T-cell (primary cell): ENCODE results near the gene PSEN2. TPM values are rescaled to one million over a fixed set of nuclear protein-coding genes. Genes with fewer than 3 reads are reported as not detected.
"Not testable (repeated sequence)": the region's sequence is repeated elsewhere in the genome, so short reads cannot be mapped to it uniquely, and the experiment has no call there.

ENCODE experiments used
- ATAC-seq, 4 experiments: fragments of 200-7000 bp in 3 of 4; fragments of 150-1000 bp in 1 of 4; cut with Tn5 transposase; replicated peaks in 1 of 4; 1 replicate in 3 of 4; 2 replicates in 1 of 4; pipeline ENCODE4 v1.10.0; 2021; ENCODE audit warnings: moderate library complexity in 3 of 4, mild to moderate bottlenecking in 2 of 4, moderate number of reproducible peaks in 1 of 4
- CTCF ChIA-PET, 2 donors: fragments of 300-600 bp; sonication (Branson Sonifier 250); formaldehyde crosslinking; loops; one replicate each; lab custom pipeline; 2022; ENCODE audit warnings: antibody characterized with exemption in 2 of 2; lab: Charles Lee
- POLR2A ChIA-PET, 2 donors: fragments of 300-600 bp; sonication (Branson Sonifier 250); formaldehyde crosslinking; loops; one replicate each; lab custom pipeline; 2022; ENCODE audit warnings: antibody characterized with exemption in 2 of 2; lab: Charles Lee
- DNase-seq, 35 experiments: peaks; one replicate each; pipeline versions ENCODE4 v3.0.0 to v3.0.0-alpha.2; 2013 to 2023
- H3K27ac ChIP-seq: one replicate; pipeline ENCODE4 v1.5.1; 2013; ENCODE audit warnings: low read length
- H3K27me3 ChIP-seq, 2 experiments: replicated peaks in 1 of 2; 1 replicate in 1 of 2; 2 replicates in 1 of 2; pipeline versions ENCODE4 v1.6.1 to v1.7.0; 2013; ENCODE audit warnings: low read length in 1 of 2, mixed read lengths in 1 of 2; ENCODE audit not compliant: control insufficient read depth in 2 of 2, insufficient read depth in 2 of 2; ENCODE audit errors: extremely low read depth in 1 of 2
- H3K36me3 ChIP-seq, 2 donors: 1 replicate in 1 of 2; 2 replicates in 1 of 2; pipeline versions ENCODE4 v1.6.1 to v1.7.0; 2013; ENCODE audit warnings: low read length in 1 of 2; ENCODE audit not compliant: control insufficient read depth in 2 of 2, insufficient read depth in 1 of 2; ENCODE audit errors: extremely low read depth in 1 of 2
- H3K4me1 ChIP-seq, 2 experiments: 1 replicate in 1 of 2; 2 replicates in 1 of 2; pipeline versions ENCODE4 v1.6.1 to v1.7.0; 2013; ENCODE audit warnings: low read length in 2 of 2, mixed read lengths in 1 of 2; ENCODE audit not compliant: insufficient read depth in 2 of 2, control insufficient read depth in 1 of 2; ENCODE audit errors: extremely low read depth in 1 of 2
- H3K4me3 ChIP-seq, 2 donors: 1 replicate in 1 of 2; 2 replicates in 1 of 2; pipeline versions ENCODE4 v1.5.1 to v1.7.0; 2013; ENCODE audit warnings: mild to moderate bottlenecking in 2 of 2, low read length in 1 of 2, moderate library complexity in 1 of 2; ENCODE audit not compliant: control insufficient read depth in 1 of 2; ENCODE audit errors: extremely low read depth in 1 of 2
- H3K9me3 ChIP-seq: 2 replicates; pipeline ENCODE4 v1.7.0; 2013
- H3K27ac Mint-ChIP-seq, 2 donors: one replicate each; pipeline ENCODE4 v1.8.0; 2020 to 2021; ENCODE audit warnings: mild to moderate bottlenecking in 2 of 2, mixed read lengths in 2 of 2
- H3K27me3 Mint-ChIP-seq, 2 donors: one replicate each; pipeline ENCODE4 v1.8.0; 2021 to 2022; ENCODE audit warnings: mixed read lengths in 2 of 2
- H3K36me3 Mint-ChIP-seq: one replicate; pipeline ENCODE4 v1.8.0; 2021; ENCODE audit warnings: mixed read lengths
- H3K4me1 Mint-ChIP-seq, 3 donors: one replicate each; pipeline ENCODE4 v1.8.0; 2020 to 2022; ENCODE audit warnings: mixed read lengths in 3 of 3, mild to moderate bottlenecking in 1 of 3
- H3K4me3 Mint-ChIP-seq, 3 donors: one replicate each; pipeline ENCODE4 v1.8.0; 2020 to 2022; ENCODE audit warnings: mild to moderate bottlenecking in 3 of 3, mixed read lengths in 3 of 3, moderate library complexity in 3 of 3
- H3K9me3 Mint-ChIP-seq, 3 donors: one replicate each; pipeline ENCODE4 v1.8.0; 2020 to 2022; ENCODE audit warnings: mixed read lengths in 3 of 3
- WGBS: methylation state at CpG from one replicate; pipeline ENCODE4 v1.1.5; 2013; ENCODE audit warnings: missing lambda C conversion rate; ENCODE audit not compliant: insufficient coverage; 5-methylcytosine and 5-hydroxymethylcytosine counted together
- total RNA-seq, 35 experiments: library from RNA in 6 of 35; stranded (reverse) in 6 of 35; fragments of 120-200 nt in 1 of 35; gene quantifications; one replicate each; pipeline versions ENCODE4 v1.2.1 to v1.2.4 and lab custom pipeline; 2013 to 2026

PSEN2 gene
- total RNA-seq, 5 donors from 2014 or later (not counting 1 experiment from before 2014, with no cell fraction given): 1.9 to 5.6 (median 4.0) TPM

DNA sequence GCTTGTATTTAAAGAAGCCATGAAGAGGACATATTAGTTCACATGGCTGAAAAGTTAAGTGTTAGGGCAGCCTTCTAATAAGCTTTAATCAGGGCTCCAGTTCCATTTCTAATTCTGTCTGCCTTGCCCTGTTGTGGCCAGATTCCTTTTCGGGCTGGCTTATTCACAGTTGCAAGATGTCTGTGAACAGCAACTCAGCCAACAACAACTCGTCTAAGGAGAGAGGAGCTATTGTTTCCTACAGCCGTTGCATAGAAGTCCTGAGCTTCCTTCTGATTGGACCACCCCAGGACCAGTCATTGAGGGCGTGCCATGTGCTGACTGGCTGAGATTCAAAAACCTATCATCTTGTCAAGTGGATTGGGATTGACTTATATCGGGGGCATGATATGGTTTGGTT is 51.1 kb downstream of the PSEN2 start:
- no peaks in the 10 kb centered on the region for H3K9me3 Mint-ChIP-seq
- H3K27ac Mint-ChIP-seq: no peak overlapping the region
- Histone ChIP-seq H3K27ac (no peak overlapping the region), H3K4me1 (no peaks in the 10 kb centered on the region), H3K36me3 (no peaks in the 10 kb centered on the region), H3K27me3 (peaks cover 0 to 8% of the 10 kb centered on the region in 2 experiments), H3K4me3 (no peak overlapping the region), H3K9me3 (no peaks in the 10 kb centered on the region)
- ATAC-seq (no peak), DNase-seq (no peak)
- H3K27me3 Mint-ChIP-seq: peaks cover 5 to 6% of the 10 kb centered on the region in 2 donors
- no peaks in the 10 kb centered on the region for H3K4me1 Mint-ChIP-seq
- H3K4me3 Mint-ChIP-seq: no peak overlapping the region
- POLR2A ChIA-PET: no interaction called here
- WGBS: 96% methylated on average over 4 of the region's 5 CpGs
- CTCF ChIA-PET: no interaction called here
- H3K36me3 Mint-ChIP-seq: no peaks in the 10 kb centered on the region

- H3K4me3 ChIP-seq, ATAC-seq, H3K4me3 Mint-ChIP-seq, H3K27me3 Mint-ChIP-seq, H3K27ac ChIP-seq, H3K4me1 Mint-ChIP-seq, H3K9me3 ChIP-seq, CTCF ChIA-PET, H3K27ac Mint-ChIP-seq, H3K9me3 Mint-ChIP-seq, H3K36me3 Mint-ChIP-seq, H3K4me1 ChIP-seq, H3K36me3 ChIP-seq, H3K27me3 ChIP-seq, POLR2A ChIA-PET, DNase-seq: not testable (repeated sequence)
- WGBS: no CpG with 5 or more reads among the region's 5 CpGs
Measured at GRCh38 chr1:226929260-226930111, 59.1 kb downstream of the PSEN2 start.

GRCh38 chr1:226934483-226935237 is 64.2 kb downstream of the PSEN2 start:
- DNase-seq (no peak), ATAC-seq (no peak)
- H3K36me3 ChIP-seq: no peaks in the 10 kb centered on the region
- no peak overlapping the region for H3K4me3 ChIP-seq
- no peaks in the 10 kb centered on the region for H3K27me3 Mint-ChIP-seq
- CTCF ChIA-PET: no interaction called here
- POLR2A ChIA-PET: no interaction called here
- no peak overlapping the region for H3K4me3 Mint-ChIP-seq
- WGBS: no CpG with 5 or more reads among the region's 3 CpGs
- H3K4me1 ChIP-seq: peaks cover 5 to 13% of the 10 kb centered on the region in 2 experiments
- H3K36me3 Mint-ChIP-seq: peaks cover 12% of the 10 kb centered on the region
- peaks cover 11 to 15% (median 13%) of the 10 kb centered on the region in 3 donors for H3K4me1 Mint-ChIP-seq
- peaks cover 2% of the 10 kb centered on the region for H3K9me3 ChIP-seq
- peaks cover 14 to 18% (median 15%) of the 10 kb centered on the region in 3 donors for H3K9me3 Mint-ChIP-seq
- H3K27ac ChIP-seq: no peak overlapping the region
- no peak overlapping the region for H3K27ac Mint-ChIP-seq
- no peaks in the 10 kb centered on the region for H3K27me3 ChIP-seq

DNA sequence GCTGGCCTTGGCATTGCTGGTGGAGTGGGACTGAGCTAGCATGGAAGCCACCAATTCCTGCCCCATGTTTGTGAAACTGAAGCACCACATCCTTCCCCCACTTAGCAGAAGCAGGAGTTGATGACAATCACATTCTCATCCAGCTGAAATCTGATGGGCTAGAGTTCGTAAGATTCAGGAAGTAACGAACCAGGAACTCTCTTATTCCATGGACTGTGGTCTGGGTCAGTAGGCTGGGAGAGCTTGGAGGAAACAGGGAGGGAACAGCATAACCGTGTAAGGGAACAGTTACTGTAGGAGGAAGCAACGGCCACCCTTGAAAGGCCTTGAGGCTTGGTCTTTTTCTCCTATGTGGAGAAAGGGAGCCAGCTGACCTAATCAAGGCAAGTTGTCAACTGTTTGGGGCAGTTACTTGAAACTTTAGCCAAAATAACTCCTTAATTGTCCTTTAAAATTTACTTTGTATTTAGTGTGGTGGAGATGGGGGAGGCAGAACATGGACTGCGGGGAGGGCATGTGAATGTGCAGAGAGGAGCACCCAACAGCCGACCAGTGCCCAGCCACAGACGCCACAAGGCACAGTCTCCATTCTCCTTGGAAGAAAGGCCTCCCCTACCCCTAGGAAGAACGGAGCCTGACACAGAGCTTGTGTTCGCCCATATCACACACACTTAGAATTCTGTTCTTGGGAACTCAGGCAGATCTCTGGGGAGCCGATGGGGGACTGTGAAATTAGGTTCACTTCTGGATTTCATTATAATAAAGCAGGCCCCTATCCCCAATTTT is 67.7 kb downstream of the PSEN2 start:
- no peaks in the 10 kb centered on the region for H3K36me3 ChIP-seq
- H3K4me3 Mint-ChIP-seq: peak overlapping the region; percentile 86 to 91 (median 89)
- CTCF ChIA-PET: interaction anchor here in 1 of 2 donors (0.6 to 1.2 kb wide), 3 partner anchors 26 to 1476 kb away, joined by 3 read pairs; no protein-coding TSS in a partner anchor
- H3K27ac Mint-ChIP-seq: peak overlapping the region; percentile 96 to 98
- no CpG with 5 or more reads among the region's 10 CpGs for WGBS
- POLR2A ChIA-PET: interaction anchor here (0.6 to 1.0 kb wide), 4 partner anchors 34 to 1046 kb away, joined by 3 to 9 read pairs (median 4); no protein-coding TSS in a partner anchor
- H3K36me3 Mint-ChIP-seq: peaks cover 20% of the 10 kb centered on the region
- H3K27me3 Mint-ChIP-seq: no peaks in the 10 kb centered on the region
- ATAC-seq: no peak
- peaks cover 7 to 34% of the 10 kb centered on the region in 2 experiments for H3K4me1 ChIP-seq
- no peak overlapping the region for H3K4me3 ChIP-seq
- peaks cover 35 to 39% (median 37%) of the 10 kb centered on the region in 3 donors for H3K4me1 Mint-ChIP-seq
- H3K9me3 Mint-ChIP-seq: peaks cover 14 to 18% (median 15%) of the 10 kb centered on the region in 3 donors
- peak overlapping the region; percentile 97 for H3K27ac ChIP-seq
- H3K27me3 ChIP-seq: no peaks in the 10 kb centered on the region
- DNase-seq: no peak
- H3K9me3 ChIP-seq: peaks cover 2% of the 10 kb centered on the region

DNA sequence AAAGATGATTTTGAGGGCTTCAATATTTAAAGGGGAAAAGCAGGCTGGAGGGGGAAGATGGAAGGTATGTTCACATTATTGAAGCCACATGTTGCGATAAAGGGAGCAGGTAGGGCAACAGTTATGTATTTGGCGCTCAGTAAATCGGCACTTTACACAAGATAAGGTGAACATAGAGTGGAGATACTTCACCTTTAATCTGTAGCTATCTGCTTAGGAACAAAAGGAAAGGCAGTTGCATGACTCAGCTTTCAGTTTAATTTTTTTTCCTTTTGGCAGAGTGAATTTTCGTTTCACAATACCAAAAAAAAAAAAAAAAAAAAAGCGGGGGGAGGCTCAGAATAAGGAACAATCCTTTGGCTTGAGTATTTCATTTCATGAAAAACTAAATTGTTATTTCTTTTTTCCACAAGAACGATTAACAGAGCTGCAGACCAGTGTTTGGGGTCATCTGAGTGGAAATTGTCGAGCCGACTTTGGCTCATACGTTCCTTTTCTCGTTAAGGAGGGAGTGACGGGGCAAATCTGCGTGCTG is 68.6 kb downstream of the PSEN2 start:
- ATAC-seq: no peak
- Histone ChIP-seq H3K27ac (peak overlapping the region; percentile 97), H3K9me3 (peaks cover 2% of the 10 kb centered on the region), H3K36me3 (no peaks in the 10 kb centered on the region), H3K4me3 (peak overlapping the region; percentile 61 to 89), H3K4me1 (peaks cover 7 to 37% of the 10 kb centered on the region in 2 experiments), H3K27me3 (no peaks in the 10 kb centered on the region)
- ChIA-PET CTCF (interaction anchor here (0.6 to 1.2 kb wide), 4 partner anchors 27 to 1477 kb away, joined by 3 to 9 read pairs (median 3); no protein-coding TSS in a partner anchor), POLR2A (interaction anchor here (0.6 to 1.0 kb wide), 7 partner anchors 33 to 1046 kb away, joined by 3 to 9 read pairs (median 4); partner anchors contain the start of gene ITPKB (in 1 of the 2))
- DNase-seq: no peak
- H3K27me3 Mint-ChIP-seq: no peaks in the 10 kb centered on the region
- peaks cover 43 to 48% (median 45%) of the 10 kb centered on the region in 3 donors for H3K4me1 Mint-ChIP-seq
- H3K4me3 Mint-ChIP-seq: peak overlapping the region; percentile 86 to 91 (median 89)
- WGBS: 0% methylated on average over 7 of the region's 12 CpGs
- peaks cover 14 to 16% (median 14%) of the 10 kb centered on the region in 3 donors for H3K9me3 Mint-ChIP-seq
- peak overlapping the region; percentile 96 to 98 for H3K27ac Mint-ChIP-seq
- peaks cover 21% of the 10 kb centered on the region for H3K36me3 Mint-ChIP-seq
